ENCODE data around the gene NUDT16. TPM values are rescaled to one million over a fixed set of nuclear protein-coding genes. Genes with fewer than 3 reads are reported as not detected.

Gene NUDT16
- total RNA-seq, 1 donor from 2014 or later, result 16.4 TPM

DNA sequence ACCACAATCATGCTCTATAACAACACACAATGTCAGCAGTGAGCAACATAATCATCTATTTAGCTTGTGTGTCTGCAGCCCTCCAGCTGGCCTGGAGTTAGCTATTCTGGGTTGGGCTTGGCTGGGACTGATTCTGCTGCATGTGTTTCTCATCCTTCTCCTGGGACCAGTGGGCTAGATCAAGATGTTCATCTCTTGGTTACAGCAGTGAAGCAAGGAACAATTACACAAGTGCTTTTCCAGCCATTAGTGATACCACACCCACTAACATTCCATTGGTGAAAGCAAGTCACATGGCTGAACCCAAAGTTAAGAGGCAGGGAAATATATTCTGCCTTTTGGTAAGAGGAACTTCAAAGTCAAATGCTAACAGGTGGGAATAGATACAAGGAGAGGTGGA lies 14.6 kb downstream of the NUDT16 start:
- no peaks in the 10 kb centered on the region for H3K4me1 ChIP-seq (ENCODE audit: insufficient read depth, low read length)
- H2AFZ ChIP-seq (ENCODE audit: low read depth, low read length), result no peak overlapping the region
- H3K36me3 ChIP-seq (ENCODE audit: insufficient read depth, low read length), result no peaks in the 10 kb centered on the region
- FAIRE-seq, result no peak
- H3K27me3 ChIP-seq (ENCODE audit: insufficient read depth, low read length), result no peaks in the 10 kb centered on the region
- Mint-ChIP-seq H3K27me3 (ENCODE audit: low read depth, unreplicated experiment) (no peaks in the 10 kb centered on the region), H3K27ac (ENCODE audit: unreplicated experiment) (no peak overlapping the region), H3K36me3 (ENCODE audit: low read depth, unreplicated experiment) (no peaks in the 10 kb centered on the region), H3K9me3 (ENCODE audit: unreplicated experiment) (no peaks in the 10 kb centered on the region), H3K4me3 (ENCODE audit: unreplicated experiment) (no peak overlapping the region), H3K4me1 (ENCODE audit: low read depth, unreplicated experiment) (no peaks in the 10 kb centered on the region)
- no peaks in the 10 kb centered on the region for H4K20me1 ChIP-seq (ENCODE audit: insufficient read depth, low read length)
- H3K4me2 ChIP-seq (ENCODE audit: low read length), result no peak overlapping the region
- no peak for TF ChIP-seq EZH2 (IDR thresholded peaks at IDR 0.05; ENCODE audit: insufficient read depth, low read length)
- TF ChIP-seq, protein P1, sequence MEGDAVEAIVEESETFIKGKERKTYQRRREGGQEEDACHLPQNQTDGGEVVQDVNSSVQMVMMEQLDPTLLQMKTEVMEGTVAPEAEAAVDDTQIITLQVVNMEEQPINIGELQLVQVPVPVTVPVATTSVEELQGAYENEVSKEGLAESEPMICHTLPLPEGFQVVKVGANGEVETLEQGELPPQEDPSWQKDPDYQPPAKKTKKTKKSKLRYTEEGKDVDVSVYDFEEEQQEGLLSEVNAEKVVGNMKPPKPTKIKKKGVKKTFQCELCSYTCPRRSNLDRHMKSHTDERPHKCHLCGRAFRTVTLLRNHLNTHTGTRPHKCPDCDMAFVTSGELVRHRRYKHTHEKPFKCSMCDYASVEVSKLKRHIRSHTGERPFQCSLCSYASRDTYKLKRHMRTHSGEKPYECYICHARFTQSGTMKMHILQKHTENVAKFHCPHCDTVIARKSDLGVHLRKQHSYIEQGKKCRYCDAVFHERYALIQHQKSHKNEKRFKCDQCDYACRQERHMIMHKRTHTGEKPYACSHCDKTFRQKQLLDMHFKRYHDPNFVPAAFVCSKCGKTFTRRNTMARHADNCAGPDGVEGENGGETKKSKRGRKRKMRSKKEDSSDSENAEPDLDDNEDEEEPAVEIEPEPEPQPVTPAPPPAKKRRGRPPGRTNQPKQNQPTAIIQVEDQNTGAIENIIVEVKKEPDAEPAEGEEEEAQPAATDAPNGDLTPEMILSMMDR (IDR thresholded peaks at IDR 0.05; ENCODE audit: insufficient read depth, low read depth, low read length), result no peak
- no peak overlapping the region for H3K27ac ChIP-seq (ENCODE audit: low read depth, low read length)
- no peak overlapping the region for H3K9ac ChIP-seq (ENCODE audit: low read length)
- H3K4me3 ChIP-seq (ENCODE audit: insufficient read depth, low read depth, low read length), result no peak overlapping the region
- peaks cover 2% of the 10 kb centered on the region for H3K9me3 ChIP-seq (ENCODE audit: insufficient read depth, low read depth, low read length)
- DNase-seq (ENCODE audit: low read depth), result no peak
- H3K79me2 ChIP-seq (ENCODE audit: insufficient read depth, low read length), result no peaks in the 10 kb centered on the region

DNA sequence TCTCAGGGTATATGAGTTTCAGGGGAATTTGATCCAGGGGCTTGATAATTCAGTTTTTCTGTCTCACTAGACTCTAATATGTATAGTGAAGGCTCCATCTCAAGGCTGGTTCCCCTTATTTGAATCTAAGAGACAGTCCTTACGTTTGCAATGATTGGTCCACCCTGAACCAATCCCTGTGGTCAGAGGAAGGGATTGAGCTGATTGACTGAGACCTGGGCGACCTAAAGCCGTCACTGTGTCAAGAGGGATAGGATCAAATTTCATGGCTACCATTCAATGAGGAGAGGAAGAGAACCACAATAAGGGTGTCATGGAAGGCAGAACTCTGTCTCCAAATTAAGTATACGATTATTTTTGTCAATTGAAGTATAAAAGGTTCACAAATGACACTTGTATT lies 16.3 kb downstream of the NUDT16 start:
- Histone ChIP-seq H3K4me3 (ENCODE audit: insufficient read depth, low read depth, low read length) (no peak overlapping the region), H2AFZ (ENCODE audit: low read depth, low read length) (no peak overlapping the region), H3K9me3 (ENCODE audit: insufficient read depth, low read depth, low read length) (no peaks in the 10 kb centered on the region), H3K4me1 (ENCODE audit: insufficient read depth, low read length) (peaks cover 9% of the 10 kb centered on the region), H4K20me1 (ENCODE audit: insufficient read depth, low read length) (no peaks in the 10 kb centered on the region), H3K27ac (ENCODE audit: low read depth, low read length) (no peak overlapping the region), H3K36me3 (ENCODE audit: insufficient read depth, low read length) (no peaks in the 10 kb centered on the region), H3K4me2 (ENCODE audit: low read length) (no peak overlapping the region), H3K27me3 (ENCODE audit: insufficient read depth, low read length) (no peaks in the 10 kb centered on the region), H3K9ac (ENCODE audit: low read length) (no peak overlapping the region), H3K79me2 (ENCODE audit: insufficient read depth, low read length) (no peaks in the 10 kb centered on the region)
- Mint-ChIP-seq H3K4me1 (ENCODE audit: low read depth, unreplicated experiment) (peaks cover 12% of the 10 kb centered on the region), H3K36me3 (ENCODE audit: low read depth, unreplicated experiment) (no peaks in the 10 kb centered on the region), H3K27me3 (ENCODE audit: low read depth, unreplicated experiment) (no peaks in the 10 kb centered on the region), H3K27ac (ENCODE audit: unreplicated experiment) (no peak overlapping the region), H3K4me3 (ENCODE audit: unreplicated experiment) (no peak overlapping the region), H3K9me3 (ENCODE audit: unreplicated experiment) (no peaks in the 10 kb centered on the region)
- DNase-seq (ENCODE audit: low read depth) (no peak), FAIRE-seq (no peak)
- TF ChIP-seq, protein P1 (IDR thresholded peaks at IDR 0.05; ENCODE audit: insufficient read depth, low read depth, low read length), result no peak
- no peak for TF ChIP-seq EZH2 (IDR thresholded peaks at IDR 0.05; ENCODE audit: insufficient read depth, low read length)

DNA sequence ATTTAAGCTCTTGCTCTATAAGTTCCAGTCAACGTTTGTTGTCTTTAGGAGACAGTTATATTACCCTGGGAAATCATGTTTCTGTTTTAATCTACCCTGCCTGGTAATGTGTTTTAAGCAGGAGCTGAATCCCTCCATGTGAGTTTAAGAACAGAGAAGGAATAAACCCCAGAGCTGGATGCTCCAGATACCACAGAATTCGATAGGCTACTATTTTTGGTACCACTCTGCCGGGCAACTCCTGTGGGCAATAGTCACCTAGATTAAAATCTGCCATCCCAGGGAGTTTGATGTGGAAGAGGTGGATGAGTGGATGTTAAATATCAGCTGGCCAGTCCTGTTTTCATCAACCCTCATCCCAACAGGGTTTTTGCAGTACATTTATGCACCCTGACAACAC lies 20.4 kb downstream of the NUDT16 start:
- peaks cover 13% of the 10 kb centered on the region for H3K4me1 Mint-ChIP-seq (ENCODE audit: low read depth, unreplicated experiment)
- no peaks in the 10 kb centered on the region for H3K79me2 ChIP-seq (ENCODE audit: insufficient read depth, low read length)
- H3K9ac ChIP-seq (ENCODE audit: low read length), result peak overlapping the region; percentile 13
- H3K9me3 Mint-ChIP-seq (ENCODE audit: unreplicated experiment), result no peaks in the 10 kb centered on the region
- peak overlapping the region; percentile 57 for H2AFZ ChIP-seq (ENCODE audit: low read depth, low read length)
- DNase-seq (ENCODE audit: low read depth) (no peak), FAIRE-seq (no peak)
- peak overlapping the region; percentile 53 for H3K27ac ChIP-seq (ENCODE audit: low read depth, low read length)
- TF ChIP-seq, protein P1 (IDR thresholded peaks at IDR 0.05; ENCODE audit: insufficient read depth, low read depth, low read length), result no peak
- TF ChIP-seq EZH2 (IDR thresholded peaks at IDR 0.05; ENCODE audit: insufficient read depth, low read length), result no peak
- H3K4me1 ChIP-seq (ENCODE audit: insufficient read depth, low read length), result peaks cover 14% of the 10 kb centered on the region
- H3K4me2 ChIP-seq (ENCODE audit: low read length), result peak overlapping the region; percentile 62
- H3K27ac Mint-ChIP-seq (ENCODE audit: unreplicated experiment), result peak overlapping the region; percentile 89
- no peaks in the 10 kb centered on the region for H3K36me3 ChIP-seq (ENCODE audit: insufficient read depth, low read length)
- H3K4me3 Mint-ChIP-seq (ENCODE audit: unreplicated experiment), result no peak overlapping the region
- no peak overlapping the region for H3K4me3 ChIP-seq (ENCODE audit: insufficient read depth, low read depth, low read length)
- H3K27me3 ChIP-seq (ENCODE audit: insufficient read depth, low read length), result no peaks in the 10 kb centered on the region
- no peaks in the 10 kb centered on the region for H4K20me1 ChIP-seq (ENCODE audit: insufficient read depth, low read length)
- no peaks in the 10 kb centered on the region for H3K36me3 Mint-ChIP-seq (ENCODE audit: low read depth, unreplicated experiment)
- peaks cover 3% of the 10 kb centered on the region for H3K9me3 ChIP-seq (ENCODE audit: insufficient read depth, low read depth, low read length)
- no peaks in the 10 kb centered on the region for H3K27me3 Mint-ChIP-seq (ENCODE audit: low read depth, unreplicated experiment)

Data from astrocyte (in vitro differentiated cells and primary cell).